NCI-H774 (cell line): Measurements from ENCODE around the gene FADS6.

Experiments
- DNase-seq: peaks from one replicate; lab custom pipeline; 2025; lab: John Stamatoyannopoulos, UW

The FADS6 gene

DNA sequence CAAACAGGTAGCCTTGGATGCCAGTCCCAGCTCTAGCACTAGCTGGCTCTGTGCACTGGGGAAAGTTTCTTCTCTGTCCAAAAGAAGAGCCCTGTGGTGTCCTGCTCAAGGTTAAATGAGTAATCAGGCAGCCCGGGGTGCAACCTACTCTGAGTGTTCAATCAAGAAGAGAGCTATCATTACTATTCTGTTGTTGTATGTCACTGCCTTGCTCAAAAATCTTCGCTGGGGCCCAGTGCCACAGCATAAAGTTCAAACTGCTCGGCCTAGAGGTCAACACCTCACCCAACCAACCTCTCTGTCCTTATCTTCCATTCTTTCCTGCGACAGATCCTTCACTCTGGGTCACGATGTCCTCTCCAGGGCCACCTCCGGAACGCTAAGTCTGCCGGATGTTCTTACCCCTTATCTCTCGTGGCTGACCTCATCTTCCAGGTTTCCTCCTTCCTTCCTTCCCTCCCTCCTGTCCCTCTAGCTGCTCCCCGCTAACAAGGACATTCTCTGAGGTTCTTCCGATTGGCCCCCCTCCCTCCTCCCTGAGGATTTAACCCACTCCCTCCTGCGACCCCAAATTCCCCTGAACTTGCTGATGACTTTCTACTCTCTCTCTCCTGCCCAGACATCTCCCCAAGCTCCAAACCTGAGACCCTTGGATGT, 25.1 kb downstream of the FADS6 start:
- no peak for DNase-seq

DNA sequence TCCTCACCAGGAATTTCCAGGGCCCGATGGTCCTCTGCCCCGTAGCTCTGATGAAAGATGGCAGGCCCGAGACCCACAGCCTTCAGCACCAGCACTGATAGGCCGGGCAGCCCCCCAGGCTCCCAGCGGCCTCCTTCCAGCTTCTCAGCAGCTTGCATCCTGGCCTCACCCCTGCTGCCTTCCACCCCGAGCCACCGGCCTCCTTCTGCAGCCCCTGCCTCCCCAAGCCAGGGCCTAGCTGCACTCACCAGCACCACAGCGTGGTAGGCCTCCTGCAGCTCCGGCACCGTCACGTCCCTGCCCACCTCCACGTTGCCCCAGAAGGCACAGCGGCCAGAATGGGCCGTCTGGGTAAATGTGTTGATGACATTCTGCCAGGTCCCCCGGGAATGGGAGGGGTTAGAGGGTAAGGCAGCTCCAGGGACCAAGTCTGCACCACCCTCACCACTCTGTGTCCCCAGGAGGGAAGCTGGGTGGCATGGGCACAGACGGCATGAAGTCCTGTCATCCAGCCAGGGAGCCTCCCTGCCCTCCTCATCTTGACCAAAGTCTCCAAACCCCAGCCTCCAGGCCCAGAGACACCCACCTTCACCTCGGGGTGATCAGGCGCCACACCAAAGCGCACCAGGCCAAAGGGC, 27.1 kb downstream of the FADS6 start:
- no peak for DNase-seq

DNA sequence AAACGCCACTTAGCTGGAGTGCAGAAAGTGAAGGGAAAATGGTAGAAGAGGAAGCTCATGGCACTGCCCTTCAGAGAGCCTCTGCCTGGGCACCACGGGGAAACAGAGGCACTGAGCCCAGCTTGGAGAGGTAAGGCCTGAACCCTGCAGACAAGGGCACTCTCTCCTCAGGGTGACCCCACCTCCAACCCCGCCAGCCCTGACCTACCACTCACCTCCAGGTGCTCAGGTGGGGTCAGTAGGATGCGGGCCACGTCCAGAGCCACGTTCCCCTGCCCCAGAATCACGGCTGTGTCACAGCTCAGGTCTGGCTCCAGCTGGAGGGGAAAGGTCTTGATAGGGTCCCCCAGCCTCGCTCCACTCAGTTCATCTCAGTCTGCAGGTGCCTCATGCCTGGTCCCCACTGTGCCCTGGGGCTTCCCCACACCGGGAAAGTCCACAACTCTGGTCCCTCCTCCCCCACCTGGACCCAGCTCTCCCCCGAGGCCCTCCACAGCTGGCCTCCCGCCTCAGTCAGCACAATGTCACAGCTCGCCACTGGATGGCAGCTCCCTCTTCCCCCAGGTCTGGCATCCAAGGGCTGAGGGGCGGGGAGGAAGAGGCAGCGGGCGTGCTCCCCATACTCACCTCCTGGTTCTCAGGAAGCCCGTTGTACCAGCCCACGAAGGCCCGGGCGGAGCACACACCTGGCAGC, 27.8 kb downstream of the FADS6 start:
- no peak for DNase-seq

DNA sequence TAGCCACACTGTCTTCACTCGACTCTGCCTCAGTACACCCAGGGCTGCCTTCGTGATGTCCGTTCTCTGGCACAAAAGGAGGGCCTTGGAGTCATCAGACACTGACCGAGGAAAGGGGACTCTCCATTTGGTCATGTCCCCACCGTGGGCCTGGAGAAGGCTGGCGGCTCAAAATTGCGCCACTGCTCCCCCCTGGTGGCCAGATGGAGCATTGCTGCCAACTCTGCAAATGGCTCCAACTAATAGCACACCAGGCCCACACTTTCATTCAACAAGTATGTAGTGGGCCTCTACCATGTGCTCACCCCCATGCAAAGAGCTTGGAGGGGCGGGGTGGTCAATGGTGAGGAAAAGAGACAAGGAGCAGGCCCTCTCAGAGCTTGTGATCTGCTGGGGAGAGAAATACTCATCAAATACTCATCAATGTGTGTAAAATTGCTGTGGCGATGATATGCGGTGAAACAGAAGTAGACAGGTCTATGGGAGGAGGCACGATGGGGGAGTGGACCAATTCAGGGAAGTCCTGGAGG, 28.5 kb downstream of the FADS6 start:
- peak; percentile 69 for DNase-seq

DNA sequence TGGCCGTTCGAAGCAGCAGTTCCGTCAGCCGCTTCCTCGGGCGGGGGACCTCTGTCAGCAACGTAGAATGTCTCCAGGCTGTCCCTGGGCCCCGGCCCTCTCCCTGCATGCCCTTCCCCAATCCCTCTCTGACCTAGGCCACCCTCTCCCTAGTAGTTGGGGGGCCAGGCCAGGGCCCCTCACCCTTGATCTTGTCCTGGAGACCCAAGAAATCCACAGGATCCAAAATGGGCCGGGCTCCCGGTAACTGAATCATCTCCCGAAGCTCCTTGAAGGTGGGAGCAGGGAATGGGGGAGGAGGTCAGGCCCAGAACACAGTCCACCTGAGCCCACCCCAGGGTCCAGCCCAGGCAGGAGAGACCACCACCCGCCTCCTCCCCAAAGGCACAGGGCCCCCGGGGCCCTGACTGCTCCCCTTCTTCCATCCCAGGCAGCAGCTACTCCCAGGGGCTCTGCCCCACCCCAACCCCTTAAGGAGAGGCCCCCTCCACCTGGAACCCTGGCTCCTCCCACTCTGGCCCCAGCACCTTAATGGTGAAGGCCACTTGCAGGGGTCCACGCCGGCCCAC, 29.1 kb downstream of the FADS6 start:
- DNase-seq: no peak

DNA sequence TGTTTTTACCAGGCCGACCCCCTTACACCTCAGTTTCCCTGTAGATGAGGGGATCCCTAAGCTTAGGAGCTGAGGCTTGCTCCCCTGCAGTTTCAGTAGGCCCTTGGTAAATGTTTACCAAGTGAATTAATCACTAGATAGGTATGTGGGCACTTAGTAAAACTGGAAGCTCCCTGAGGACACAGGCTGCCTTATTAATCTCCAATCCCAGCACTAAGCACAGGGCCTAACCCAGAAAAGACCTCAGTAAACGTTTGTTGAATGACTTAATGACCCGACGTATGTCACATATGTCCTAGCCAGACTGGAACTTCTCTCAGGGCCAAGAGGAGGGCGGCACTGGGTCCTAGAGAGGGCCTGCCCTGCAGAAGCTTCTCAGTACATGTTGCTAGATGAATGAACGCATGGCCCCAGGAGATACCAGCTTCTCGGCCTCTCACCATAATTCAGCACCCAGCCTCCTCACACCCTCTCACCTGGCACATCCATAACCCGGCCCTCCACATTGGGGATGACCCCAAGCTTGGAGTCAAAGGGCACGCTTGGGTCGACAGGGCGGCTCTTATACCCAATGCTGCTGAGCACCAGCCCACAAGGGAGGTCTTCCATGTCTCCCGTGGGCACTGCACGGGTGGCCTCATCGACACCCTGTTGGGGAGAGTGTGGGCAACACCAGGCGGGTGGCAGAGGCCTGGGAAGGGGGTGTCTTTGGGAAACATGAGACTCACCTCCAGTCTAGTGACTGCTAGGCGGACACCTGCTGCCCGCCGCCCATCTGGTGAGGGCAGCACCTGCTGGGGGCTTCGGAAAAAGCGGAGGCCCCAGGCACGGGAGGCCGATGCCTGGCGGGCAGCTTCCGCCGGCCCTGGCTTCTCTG, 29.8 kb downstream of the FADS6 start:
- no peak for DNase-seq

DNA sequence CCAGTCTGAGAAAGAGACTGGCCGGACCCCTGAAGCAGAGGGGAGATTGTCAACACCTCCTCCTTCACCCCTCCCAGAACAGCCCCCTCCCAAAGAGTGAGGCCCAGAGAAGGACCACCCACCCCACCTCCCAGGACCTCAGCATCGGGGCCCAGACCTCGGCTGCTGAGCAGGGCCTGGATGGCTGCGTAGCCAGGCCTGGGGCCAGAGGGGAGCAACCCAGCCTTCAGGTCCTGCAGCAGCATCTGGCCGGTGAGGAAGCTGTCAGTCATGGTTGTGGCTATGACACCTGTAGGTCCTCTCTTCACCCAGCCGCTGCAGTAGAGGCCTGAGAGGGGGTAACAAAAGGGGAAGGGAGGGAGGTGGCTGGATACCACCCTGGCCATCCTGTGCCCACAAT, 30.5 kb downstream of the FADS6 start:
- DNase-seq: no peak

DNA sequence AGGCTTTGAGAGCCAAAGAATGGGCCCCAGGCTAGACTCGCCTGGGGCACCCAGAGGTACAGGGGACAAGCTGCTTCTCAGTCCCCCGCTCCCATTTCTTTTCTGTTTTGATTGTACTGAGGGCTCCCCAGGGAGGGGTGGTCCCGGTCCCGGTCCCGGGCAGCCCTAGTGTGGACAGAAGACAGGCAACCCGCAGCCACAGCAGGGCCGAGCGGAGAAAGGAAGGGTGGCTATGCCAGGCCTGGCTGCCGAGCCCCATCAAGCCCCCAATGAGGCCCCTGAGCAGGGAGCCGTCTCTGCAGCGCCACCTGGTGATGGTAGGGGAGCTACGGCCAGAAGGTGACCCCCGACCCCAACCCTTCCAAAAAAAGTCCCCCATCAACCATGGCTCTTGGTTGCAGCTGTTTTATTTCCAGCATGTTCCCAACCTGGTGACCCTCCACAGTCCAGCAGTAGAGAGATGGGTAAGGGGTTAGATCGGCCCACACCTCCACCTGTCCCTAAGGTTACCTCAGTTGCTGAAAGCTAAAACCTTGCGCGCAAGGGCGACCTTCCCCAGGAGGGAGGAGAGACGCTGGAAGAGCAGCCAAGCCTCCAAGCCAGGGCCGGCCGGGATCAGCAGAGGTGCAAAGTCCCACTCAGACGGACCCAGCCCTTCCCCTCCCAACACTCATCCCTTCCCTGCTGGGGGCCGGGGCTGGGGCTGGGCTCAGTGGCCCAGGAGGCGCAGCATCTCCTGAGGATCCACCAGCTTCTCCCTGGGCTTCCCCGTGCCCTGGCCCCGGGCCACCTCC, 31.1 kb downstream of the FADS6 start:
- peak; percentile 57 for DNase-seq

DNA sequence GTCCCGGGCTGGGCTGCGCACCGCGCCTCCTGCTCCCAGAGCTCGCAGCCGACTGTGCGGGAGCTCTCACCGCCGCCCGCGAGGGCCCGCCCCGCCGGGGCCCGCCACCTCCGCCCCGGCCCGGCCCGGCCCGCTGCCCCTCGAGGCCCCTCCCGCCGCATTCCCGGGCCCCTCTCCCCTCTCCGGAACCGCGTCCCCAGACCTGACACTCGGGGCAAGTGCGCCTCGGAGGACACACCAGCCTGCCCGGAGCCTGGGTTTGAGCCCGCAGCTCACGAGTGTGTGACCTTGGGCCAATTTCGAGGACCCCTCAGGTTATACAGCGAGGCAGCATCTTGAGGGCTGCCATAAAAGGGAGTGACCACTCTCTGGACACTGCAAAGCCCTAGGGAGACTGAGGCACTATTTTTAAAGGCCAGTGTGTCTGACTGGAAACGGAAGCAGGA, 31.7 kb downstream of the FADS6 start:
- no peak for DNase-seq

DNA sequence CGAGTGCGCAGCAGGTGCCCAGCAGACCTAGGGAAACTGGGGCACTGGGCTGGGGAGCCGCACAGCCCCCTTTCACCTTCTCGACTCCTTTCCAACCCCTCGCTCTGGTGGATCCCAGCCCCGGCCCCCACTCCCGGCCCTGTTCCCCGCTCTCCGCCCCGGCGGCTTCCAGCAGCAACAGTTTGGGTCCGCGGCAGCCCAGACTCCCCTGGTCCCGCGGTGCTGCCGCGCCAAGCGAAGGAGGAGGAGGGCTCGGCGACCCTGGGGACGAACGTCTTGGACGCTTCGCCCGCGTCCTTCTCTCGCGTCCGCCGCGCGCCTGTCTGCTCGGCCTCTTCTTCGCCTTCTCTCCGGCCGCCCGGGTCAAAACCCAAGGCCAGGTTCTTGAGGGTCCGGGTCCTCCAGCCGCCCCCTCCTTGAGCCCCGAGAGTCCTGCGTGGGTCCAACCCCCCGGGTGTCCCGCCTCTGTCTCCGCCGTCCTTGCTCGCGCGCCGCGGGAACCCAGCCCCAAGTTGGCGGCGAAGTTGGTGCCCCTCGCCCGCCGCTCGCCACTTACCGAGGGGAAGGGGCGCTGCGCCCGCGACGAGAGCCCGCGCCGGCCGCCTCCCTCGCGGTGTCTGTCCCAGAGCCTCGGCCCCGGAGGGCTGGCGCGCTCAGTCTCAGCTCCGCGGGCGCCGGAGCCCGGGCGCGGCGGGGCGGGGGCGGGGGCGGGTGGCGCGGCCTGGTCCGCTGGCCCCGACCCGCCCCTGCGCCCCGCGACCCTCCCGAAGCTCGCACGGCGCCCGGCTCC, 32.4 kb downstream of the FADS6 start:
- DNase-seq: no peak

DNA sequence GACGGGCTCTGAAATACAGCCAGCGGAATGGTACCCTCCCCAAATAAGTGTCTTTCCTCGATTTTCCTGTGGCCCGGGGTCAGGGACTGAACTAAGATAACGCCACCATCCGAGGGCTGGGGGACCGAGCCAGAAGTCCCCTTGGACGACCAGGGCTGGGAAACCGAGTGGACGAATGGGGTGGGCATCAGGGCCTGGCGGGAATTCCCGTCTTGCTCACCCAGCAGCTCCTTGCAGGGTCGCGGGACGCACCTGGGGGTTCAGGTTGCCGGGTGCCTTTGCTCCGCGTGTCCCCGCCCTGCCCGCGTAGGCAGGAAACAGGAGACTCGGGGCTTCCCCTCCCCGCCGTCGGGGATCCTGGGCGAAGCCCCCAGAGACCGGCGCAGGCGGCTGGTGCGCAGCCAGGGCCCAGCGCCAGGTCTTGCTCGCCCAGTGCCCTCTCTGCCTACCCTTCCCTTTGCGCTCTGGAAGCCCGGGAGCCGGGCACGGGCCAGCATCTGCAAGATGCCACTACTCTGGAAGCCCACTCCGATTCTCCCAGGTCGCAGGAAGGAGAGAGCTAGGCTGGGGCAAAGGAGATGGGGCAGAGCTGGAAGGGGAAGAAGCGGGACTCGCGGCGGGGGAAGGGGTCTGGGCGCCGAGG, 33.1 kb downstream of the FADS6 start:
- DNase-seq: no peak

DNA sequence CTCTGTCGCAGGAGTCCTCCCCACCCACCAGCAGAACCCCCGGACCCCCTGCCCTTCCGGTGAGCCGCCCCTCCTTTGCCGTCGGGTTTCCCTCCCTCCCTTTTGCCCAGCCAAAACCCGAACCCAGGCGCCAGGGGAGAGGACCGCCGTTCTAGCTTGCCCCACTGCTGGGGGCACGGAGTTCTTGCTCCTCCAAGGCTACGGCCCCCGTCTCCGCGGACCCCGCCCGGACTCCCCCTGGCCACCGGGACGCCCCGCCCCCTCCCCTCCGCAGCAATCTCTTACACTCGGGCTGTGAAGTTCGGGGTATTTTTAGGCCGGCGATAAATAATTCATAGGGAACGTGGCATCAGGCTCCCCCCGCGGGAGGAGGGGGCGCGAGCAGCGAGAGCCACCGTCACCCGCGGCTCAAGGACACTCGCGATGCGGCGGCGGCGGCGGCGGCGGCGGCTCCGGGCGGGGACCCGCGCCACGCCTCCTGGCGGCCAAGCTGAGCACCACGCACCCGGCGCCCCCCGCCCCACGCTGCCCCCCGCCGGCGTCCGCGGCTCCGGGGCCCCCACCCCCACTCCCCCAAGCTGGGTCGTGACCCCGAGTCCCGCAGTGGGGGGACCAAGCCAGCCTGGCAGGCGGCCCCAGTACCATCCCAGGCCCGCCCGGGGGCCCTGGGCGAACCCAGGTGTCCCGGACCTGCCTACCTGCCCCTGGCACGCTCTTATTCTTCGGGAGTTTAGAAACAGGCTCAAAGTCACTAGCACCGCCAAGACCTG, 33.8 kb downstream of the FADS6 start, which contains the start of gene GRIN2C:
TSS of gene GRIN2C (minus strand) at position 427 of the 770 bp plus-strand sequence. CDS start 4,793 bp downstream, outside the sequence.
- DNase-seq: peak; percentile 16

DNA sequence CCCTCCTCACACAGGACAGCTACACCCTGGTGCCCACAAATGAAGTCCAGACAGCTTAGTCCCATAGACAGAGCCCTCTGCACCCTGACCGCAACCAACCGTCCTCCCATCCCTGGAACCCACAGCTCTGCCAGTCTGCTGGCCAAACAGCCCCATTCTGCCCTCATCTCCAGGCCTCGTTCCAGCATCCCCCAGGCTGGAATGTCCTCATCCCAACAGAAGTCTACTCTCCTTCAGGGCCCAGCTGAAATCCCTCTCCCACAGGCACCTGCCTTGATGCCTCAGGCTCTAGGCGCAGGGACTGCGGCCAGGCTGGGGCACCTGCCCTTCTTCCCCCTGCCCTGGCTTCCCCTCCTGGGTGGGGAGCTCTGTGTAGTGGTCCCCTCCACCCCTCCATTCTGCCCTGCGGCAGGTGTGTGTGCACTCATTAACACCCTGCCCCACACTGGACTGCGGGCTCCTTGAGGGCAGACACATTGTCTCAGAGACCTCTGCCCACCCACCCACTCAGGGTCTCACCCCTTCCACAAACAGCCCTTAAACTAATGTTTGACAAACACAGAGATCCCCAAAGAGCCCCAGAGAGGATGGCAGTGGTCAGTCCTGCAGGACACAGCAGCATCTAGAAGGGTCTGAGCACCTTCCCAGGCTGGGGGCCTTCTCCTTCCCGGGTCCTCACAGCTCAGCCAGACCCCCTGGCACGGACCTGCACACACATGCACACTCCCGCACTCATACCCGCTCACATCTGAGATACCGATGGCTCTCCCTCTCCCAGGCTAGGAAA, 34.6 kb downstream of the FADS6 start:
- no peak for DNase-seq

DNA sequence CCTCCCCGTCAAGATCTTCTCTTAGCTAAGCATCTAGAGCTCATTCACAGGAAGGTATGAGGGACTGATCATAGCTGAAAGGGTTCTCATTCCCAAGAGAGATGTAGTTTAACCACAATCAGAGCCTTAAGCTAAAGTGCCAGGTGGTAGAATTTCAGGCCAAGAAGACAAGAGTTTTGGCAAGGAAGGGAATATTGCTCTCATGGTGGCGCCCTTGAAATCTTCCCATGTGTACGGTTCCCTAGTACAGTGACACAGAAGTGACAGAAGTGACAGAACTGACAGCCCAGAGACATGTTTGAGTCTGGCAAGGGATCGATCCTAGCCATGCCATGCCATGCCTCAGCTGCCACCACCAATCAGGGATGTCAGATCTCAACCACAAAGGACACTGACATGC, 36.2 kb downstream of the FADS6 start:
- DNase-seq: no peak

DNA sequence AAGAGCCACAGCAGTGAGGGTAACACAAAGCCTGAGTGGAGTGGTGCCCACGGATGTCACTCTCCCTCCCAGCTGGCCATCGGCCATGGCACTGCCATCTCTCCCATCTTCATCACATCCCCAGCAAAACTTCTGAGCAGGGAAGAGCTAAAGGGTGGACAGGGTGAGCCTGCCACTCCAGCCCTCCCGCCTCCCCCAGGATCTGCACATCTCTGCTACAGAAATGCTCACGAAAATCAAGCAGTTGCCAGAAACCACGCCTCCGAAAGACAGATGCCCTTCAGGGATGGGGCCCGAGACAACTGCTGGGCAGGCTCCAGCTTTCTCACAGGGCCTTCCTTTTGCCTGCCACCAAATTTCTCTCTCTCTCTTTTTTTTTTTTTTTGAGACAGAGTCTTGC, 37.3 kb downstream of the FADS6 start:
- DNase-seq: no peak

DNA sequence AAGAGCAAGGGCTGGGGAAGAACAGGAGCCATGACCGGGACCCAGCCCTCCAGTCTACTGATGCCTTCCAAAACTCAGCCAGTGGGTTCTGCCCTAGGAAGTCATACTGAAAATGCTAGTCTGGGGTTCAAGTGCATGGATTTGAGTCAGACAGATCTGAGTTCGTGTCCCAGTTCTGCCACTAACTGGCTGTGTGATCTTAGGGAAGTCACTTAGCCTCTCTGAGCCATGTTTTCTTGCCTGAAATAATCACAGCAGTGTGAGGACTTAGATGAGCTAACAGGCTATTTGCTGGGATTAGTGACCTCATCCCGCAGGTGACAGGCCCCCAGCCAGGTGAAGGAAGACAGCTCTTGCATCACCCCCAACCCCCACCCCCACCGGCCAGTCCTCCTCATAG, 38.1 kb downstream of the FADS6 start:
- no peak for DNase-seq

DNA sequence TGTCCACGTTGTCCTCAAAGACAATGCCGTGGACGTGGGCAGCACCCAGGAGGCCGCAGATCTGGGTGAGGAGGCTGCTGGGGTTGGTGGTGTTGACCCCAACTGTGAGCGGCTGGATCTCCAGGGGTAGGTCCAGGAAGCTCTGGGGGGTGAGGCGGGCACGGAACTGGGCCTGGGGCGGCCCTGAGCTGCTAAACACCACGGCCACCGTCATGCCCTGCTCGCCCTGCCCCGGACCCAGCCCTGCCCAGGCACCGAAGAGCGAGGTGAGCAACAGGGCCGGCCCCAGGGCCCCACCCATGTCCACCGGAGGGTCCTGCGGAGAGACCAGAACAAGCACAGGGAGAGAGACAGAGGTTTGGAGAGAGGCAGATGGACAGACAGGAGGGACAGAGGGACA, 38.6 kb downstream of the FADS6 start:
- DNase-seq: no peak

DNA sequence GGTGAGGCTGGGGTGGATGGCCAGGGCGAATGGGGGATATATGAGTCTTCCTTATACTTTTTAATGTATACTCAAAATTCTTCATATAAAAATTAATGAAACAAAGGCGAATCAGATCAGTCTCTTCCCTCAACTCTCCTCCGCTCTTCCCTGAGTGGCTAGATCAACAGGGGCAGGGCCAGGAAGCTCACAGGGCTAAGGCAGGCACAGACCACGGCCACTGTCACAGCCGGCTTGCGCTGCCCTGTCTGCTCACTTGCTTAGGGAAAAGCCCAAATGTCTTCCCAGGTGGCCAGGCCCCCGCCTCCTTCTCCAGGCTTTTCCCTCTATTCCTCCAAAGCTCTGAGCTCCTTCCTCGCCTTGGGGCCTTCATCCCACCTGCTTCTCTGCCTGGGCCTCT, 39.8 kb downstream of the FADS6 start:
- DNase-seq: no peak
